HepG2 (cell line): ENCODE data around the gene NDC1. TPM values are rescaled to one million over a fixed set of nuclear protein-coding genes. Genes with fewer than 3 reads are reported as not detected.

Experiments used
- GATA4 ChIP-seq: sonication (generic); IDR thresholded peaks from 2 replicates; pipeline ENCODE4 v1.6.1; 2016; ENCODE audit warnings: antibody characterized with exemption, low read depth, borderline replicate concordance
- GLMP ChIP-seq: sonication (generic); formaldehyde crosslinking; IDR thresholded peaks from 2 replicates; pipeline ENCODE4 v1.9.0; 2021; ENCODE audit warnings: missing genetic modification reagents, mild to moderate bottlenecking, borderline replicate concordance
- LRRFIP1 ChIP-seq: sonication (generic); formaldehyde crosslinking; conservative IDR thresholded peaks from 2 replicates; pipeline ENCODE4 v1.4.0; 2020; ENCODE audit warnings: missing genetic modification reagents
- NR2F6 ChIP-seq, 2 experiments: IDR thresholded peaks; 2 replicates each; pipeline ENCODE4 v1.6.1; 2016; ENCODE audit warnings: antibody characterized with exemption in 1 of 2, mild to moderate bottlenecking in 1 of 2
- PRDM15 ChIP-seq: sonication (generic); formaldehyde crosslinking; IDR thresholded peaks from 2 replicates; pipeline ENCODE4 v1.4.0; 2020; ENCODE audit warnings: missing genetic modification reagents
- RAD51 ChIP-seq: fragments of 450-650 bp; IDR thresholded peaks from 2 replicates; pipeline ENCODE4 v1.6.1; 2016; ENCODE audit warnings: borderline replicate concordance
- ZBTB7A ChIP-seq: sonication (generic); formaldehyde crosslinking; IDR thresholded peaks from 2 replicates; pipeline ENCODE4 v1.8.0; 2022; ENCODE audit warnings: mild to moderate bottlenecking, missing genetic modification reagents
- ZNF251 ChIP-seq: sonication (generic); formaldehyde crosslinking; IDR thresholded peaks from 2 replicates; pipeline ENCODE4 v1.9.0; 2021; ENCODE audit warnings: mild to moderate bottlenecking, missing genetic modification reagents
- ZNF672 ChIP-seq: sonication (generic); formaldehyde crosslinking; IDR thresholded peaks from 2 replicates; pipeline ENCODE4 v1.8.1; 2022; ENCODE audit warnings: missing genetic modification reagents
- polyA plus RNA-seq, 8 experiments: library from polyadenylated mRNA; depleted of rRNA in 3 of 8; stranded (reverse) in 7 of 8; unstranded in 1 of 8; fragments of >200 nt; fragmentation: Illumina TruSeq in 4 of 8; extraction: Trizol in 4 of 8; gene quantifications; 2 replicates each; pipeline versions ENCODE4 v1.2.1 to v1.2.3, GENCODE V29; 2011 to 2016; ENCODE audit warnings: low read depth in 4 of 8, missing spikeins in 1 of 8, mixed read lengths in 1 of 8; ENCODE audit not compliant: insufficient read depth in 1 of 8
- total RNA-seq, 5 experiments: library from RNA; depleted of rRNA; stranded (reverse); fragments of >200 nt; fragmentation: Illumina TruSeq; extraction: Trizol; gene quantifications; 2 replicates each; pipeline ENCODE4 v1.2.3, GENCODE V29; 2016; ENCODE audit warnings: low read depth in 1 of 5
- TF ChIP-seq, protein P1 (sequence below), 2 experiments: sonication (generic) in 1 of 2; formaldehyde crosslinking in 1 of 2; IDR thresholded peaks; 2 replicates each; pipeline versions ENCODE4 v1.4.0 to v1.6.1; 2016 to 2020; ENCODE audit warnings: borderline replicate concordance in 1 of 2, low read depth in 1 of 2, mild to moderate bottlenecking in 1 of 2, missing genetic modification reagents in 1 of 2
- TF ChIP-seq, protein P2 (sequence below): IDR thresholded peaks from 2 replicates; pipeline ENCODE4 v1.6.1; 2016; ENCODE audit warnings: low read depth, control low read depth

NDC1 gene
- total and polyA plus RNA-seq, 2 of the 13 experiments (the other 11 are each of a cell fraction or from before 2014, with no cell fraction given), result 38.1 to 50.9 TPM

DNA sequence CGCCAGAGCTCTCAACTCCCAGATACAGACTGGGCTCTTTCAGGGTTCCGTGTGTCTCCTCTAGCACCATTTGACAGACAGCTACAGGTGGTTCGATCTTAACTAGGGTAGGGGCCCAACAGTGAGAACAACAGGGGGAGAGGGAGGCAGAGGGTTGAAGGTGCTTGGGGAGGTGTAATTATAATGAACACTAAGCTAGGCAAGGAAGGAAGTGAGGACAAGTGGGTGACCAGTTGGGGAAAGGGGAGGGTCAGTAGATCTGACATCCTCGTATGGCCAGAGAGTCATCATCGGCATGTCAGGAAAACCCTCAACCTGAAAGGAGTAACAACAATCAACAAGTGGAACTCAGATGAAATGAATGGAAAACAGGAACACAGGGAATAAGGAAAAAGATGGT, 121.9 kb downstream of the NDC1 start (continued):
- TF ChIP-seq, protein P1, sequence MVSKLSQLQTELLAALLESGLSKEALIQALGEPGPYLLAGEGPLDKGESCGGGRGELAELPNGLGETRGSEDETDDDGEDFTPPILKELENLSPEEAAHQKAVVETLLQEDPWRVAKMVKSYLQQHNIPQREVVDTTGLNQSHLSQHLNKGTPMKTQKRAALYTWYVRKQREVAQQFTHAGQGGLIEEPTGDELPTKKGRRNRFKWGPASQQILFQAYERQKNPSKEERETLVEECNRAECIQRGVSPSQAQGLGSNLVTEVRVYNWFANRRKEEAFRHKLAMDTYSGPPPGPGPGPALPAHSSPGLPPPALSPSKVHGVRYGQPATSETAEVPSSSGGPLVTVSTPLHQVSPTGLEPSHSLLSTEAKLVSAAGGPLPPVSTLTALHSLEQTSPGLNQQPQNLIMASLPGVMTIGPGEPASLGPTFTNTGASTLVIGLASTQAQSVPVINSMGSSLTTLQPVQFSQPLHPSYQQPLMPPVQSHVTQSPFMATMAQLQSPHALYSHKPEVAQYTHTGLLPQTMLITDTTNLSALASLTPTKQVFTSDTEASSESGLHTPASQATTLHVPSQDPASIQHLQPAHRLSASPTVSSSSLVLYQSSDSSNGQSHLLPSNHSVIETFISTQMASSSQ (IDR thresholded peaks at IDR 0.05; ENCODE audit: low read depth), result no peak
- TF ChIP-seq, protein P1 (CRISPR knock-in tag; IDR thresholded peaks at IDR 0.05; ENCODE audit: borderline replicate concordance), result no peak
- TF ChIP-seq NR2F6 (IDR thresholded peaks at IDR 0.05) (no peak), NR2F6 (CRISPR knock-in tag; IDR thresholded peaks at IDR 0.05) (no peak), ZNF251 (CRISPR knock-in tag) (no peak), GATA4 (no peak), RAD51 (no peak), LRRFIP1 (CRISPR knock-in tag) (no peak), ZBTB7A (CRISPR knock-in tag) (no peak), PRDM15 (CRISPR knock-in tag) (no peak), ZNF672 (no peak), GLMP (CRISPR knock-in tag) (no peak)
- TF ChIP-seq, protein P2, sequence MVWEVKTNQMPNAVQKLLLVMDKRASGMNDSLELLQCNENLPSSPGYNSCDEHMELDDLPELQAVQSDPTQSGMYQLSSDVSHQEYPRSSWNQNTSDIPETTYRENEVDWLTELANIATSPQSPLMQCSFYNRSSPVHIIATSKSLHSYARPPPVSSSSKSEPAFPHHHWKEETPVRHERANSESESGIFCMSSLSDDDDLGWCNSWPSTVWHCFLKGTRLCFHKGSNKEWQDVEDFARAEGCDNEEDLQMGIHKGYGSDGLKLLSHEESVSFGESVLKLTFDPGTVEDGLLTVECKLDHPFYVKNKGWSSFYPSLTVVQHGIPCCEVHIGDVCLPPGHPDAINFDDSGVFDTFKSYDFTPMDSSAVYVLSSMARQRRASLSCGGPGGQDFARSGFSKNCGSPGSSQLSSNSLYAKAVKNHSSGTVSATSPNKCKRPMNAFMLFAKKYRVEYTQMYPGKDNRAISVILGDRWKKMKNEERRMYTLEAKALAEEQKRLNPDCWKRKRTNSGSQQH (CRISPR knock-in tag), result no peak
